ENCODE results near the gene PRICKLE2.

GRCh38 chr3:64270142-64270865, 45.0 kb upstream of the PRICKLE2 start:
- no peak for TF ChIP-seq CTCF (IDR thresholded peaks at IDR 0.05)
- TF ChIP-seq SIN3A (IDR thresholded peaks at IDR 0.05; ENCODE audit: borderline replicate concordance, insufficient read depth, low read depth, low read length), result no peak
- TF ChIP-seq TCF7L2 (IDR thresholded peaks at IDR 0.05; ENCODE audit: low read depth, low read length), result no peak
